Activated T-cell treated with anti-CD3 and anti-CD28 coated beads for 24 hours (primary cell): ENCODE results near the gene TXNL1.
"Not testable (repeated sequence)": the region's sequence is repeated elsewhere in the genome, so short reads cannot be mapped to it uniquely, and the experiment has no call there.

ENCODE experiments used
- DNase-seq: peaks from one replicate; pipeline ENCODE4 v3.0.0-alpha.2; 2020; ENCODE audit warnings: low read depth

Gene TXNL1

DNA sequence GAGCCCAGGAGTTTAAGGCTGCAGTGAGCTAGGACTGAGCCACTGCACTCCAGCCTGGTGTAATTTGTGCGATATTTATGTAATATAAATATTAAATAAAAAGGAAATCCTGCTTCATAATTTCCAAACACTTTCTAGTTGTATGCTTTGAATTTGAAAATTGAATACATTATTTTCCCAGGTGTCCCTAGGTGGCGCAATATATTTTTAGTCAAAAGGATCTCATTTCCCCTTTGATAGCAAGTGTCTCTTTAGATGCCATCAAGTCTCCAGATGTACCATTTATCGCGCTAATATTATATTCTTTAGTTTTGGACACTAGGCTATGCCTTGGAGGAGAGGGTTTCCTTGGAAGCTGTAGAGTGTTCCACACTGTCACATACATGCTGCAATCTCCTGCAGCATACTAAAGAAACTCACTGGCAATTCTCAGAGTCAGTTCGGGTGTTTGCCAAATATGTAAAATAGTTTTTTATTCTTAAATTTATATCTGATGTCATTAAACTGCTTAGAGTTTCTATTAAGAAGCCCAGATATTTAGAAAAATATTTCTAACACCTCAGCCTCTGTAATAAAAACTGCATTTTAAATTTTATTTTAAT is 7.1 kb upstream of the TXNL1 start:
- no peak for DNase-seq

- no peak for DNase-seq
Observed at GRCh38 chr18:56643381-56643780, 5.0 kb upstream of the TXNL1 start.

- no peak for DNase-seq
Observed at GRCh38 chr18:56641714-56642337, 3.4 kb upstream of the TXNL1 start.

DNA sequence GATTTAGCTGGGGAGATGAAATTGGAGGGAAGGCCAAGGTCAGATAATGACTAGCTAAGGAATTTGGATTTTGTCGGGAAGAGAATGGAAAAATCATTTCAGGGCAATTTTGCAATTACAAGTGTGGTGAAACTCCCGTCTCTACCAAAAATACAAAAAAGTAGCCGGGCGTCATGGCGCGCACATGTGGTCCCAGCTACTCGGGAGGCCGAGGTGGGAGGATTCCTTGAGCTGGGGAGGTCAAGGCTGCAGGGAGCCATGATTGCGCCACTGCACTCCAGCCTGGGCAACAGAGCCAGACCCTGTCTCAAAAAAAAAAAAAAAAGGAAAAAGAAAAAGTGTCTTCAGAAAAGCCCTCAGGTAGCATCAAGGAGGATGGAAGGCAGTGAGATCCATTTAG is 1.2 kb upstream of the TXNL1 start:
- DNase-seq, result no peak

- DNase-seq, result no peak
Observed at GRCh38 chr18:56639104-56639381, 651 bp upstream of the TXNL1 start.

DNA sequence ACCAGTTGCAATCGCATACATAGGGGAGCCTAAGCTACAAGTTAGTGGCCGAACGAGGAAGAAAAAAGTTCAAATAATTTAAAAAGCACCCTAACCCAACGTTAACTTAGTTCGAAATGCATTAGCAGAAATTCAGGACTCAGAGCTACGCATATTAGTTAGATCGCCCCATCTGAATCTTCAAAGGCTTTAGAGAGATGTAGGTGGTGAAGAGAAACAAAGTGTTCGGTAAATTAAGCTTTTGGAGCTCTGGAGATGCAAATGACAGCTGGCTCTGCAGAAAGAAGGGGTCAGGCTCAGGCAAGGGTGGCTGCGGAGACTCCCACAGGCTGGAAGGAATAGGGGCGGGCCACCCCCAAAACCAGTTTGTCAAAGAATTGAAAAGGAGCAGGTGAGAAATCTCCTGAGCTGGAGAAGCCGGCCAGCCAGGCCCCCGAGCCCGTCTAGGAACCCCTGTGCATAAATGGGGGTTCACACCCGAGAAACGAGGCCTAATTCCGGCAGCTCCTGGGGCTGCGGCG is 621 bp downstream of the TXNL1 start:
- DNase-seq, result no peak

DNA sequence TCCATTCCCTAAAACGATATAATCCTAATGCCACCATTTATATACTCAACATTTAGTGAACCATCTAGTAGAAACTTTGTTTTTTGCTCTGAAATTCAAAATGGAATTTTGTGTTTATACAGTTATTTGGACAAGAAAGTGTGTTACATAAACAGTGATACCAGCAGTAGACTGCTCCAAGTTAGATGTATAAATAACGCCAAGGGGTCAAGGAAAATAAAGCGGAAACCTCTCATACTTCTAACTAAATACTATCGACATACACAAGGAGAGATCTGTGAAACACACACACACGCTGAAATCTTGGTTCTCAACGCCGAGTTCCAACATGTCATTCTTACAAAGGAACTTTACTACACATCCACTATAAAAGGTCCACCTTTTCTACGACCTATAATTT is 1.2 kb downstream of the TXNL1 start:
- DNase-seq, result no peak

DNA sequence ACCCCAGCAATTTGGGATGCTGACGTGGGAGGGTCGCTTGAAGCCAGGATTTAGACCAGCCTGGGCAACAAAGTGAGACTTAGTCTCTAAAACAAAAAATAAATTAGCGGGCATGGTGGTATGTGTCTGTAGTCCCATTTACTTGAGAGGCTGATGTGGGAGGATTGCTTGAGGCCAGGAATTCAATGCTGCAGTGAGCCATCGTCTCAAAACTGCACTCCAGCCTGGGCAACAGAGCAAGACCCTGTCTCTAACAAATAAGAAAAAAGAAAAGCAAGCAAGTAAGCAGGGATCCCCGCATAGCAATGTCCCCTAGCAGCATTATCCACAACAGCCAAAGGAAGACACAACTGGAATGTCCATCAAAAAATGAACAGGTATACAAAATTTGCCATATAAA is 3.4 kb downstream of the TXNL1 start:
- DNase-seq, result no peak

DNA sequence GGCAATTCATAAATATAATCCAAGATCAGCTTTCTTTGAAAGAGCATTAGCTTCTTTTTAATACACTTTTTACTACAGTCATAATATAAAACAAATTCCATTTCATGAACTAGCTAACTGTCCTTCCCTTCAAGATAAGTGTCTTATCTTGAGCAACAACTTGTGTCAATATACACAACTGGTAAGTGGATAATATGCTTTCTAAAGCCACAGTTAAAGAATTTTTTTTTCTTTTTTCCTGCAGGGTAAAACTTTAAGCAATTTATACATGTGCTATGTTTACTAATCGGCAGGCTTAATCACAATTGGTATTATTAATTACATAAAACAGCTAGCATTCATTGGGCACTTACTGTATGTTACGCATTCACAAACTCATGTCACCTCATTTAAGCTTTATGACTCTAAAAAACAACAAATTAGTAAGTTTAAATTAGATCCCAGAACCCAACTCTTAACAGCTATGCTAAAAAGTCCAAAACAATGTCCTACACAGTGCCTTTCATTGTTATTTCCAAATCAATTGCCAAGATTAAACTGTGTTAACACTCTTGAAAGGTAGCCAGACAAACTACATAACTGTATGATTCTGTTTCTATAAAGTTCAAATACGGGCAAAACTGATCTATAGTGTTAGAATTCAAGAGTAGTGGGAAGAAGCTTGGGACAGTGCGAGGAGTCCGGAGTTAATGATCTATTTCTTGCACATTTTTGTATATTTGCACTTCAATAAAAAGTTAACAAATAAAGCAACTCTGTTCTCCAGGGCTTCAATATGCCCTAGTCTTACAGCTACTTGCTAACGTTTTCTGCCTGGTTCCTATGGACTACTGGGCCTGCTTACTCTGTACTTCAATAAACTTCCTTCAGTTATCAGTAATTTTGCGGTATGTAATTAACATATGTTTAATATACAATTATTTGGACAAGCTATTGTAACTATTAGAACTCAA is 6.0 kb downstream of the TXNL1 start:
- DNase-seq, result no peak

GRCh38 chr18:56627991-56628390 is 10.4 kb downstream of the TXNL1 start:
- no peak for DNase-seq

GRCh38 chr18:56615738-56616520 is 22.5 kb downstream of the TXNL1 start:
- DNase-seq, result no peak

DNA sequence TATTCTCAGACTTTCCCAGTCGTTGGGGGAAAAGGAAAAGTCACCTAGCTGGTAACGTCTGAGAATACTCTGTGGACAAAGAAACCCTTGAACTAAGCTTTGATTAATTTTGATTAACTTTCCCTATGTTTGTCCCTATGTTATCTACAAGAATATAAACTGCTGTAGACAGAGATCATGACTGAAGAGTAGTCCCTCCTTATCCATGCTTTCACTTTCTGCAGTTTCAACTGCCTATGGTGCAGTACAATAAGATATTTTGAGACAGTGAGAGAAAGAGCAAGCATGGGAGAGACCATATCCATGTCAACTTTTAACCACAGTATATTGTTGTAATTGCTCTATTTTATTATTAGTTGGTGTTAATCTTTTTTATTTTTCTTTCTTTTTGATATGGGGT is 31.8 kb downstream of the TXNL1 start:
- no peak for DNase-seq

- no peak for DNase-seq
Observed at GRCh38 chr18:56598422-56598821, 40.0 kb downstream of the TXNL1 start.

DNA sequence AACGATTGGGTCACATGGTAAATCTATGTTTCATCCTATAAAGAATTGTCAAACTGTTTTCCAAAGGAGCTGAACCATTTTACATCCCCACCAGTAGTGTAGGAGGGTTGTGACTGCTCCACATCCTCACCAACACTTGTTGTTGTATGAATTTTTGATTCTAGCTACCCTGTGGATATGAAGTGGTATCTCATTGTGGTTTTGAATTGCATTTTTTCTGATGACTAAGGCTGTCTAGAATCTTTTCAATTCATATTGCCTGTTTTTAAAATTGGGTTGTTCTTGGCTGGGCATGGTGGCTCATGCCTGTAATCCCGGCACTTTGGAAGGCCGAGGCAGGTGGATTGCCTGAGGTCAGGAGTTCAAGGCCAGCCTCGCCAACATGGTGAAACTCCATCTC is 44.5 kb downstream of the TXNL1 start:
- no peak for DNase-seq

- DNase-seq, result no peak
Observed at GRCh38 chr18:56580026-56580425, 58.4 kb downstream of the TXNL1 start.

- no peak for DNase-seq
Observed at GRCh38 chr18:56579451-56579850, 58.9 kb downstream of the TXNL1 start.

DNA sequence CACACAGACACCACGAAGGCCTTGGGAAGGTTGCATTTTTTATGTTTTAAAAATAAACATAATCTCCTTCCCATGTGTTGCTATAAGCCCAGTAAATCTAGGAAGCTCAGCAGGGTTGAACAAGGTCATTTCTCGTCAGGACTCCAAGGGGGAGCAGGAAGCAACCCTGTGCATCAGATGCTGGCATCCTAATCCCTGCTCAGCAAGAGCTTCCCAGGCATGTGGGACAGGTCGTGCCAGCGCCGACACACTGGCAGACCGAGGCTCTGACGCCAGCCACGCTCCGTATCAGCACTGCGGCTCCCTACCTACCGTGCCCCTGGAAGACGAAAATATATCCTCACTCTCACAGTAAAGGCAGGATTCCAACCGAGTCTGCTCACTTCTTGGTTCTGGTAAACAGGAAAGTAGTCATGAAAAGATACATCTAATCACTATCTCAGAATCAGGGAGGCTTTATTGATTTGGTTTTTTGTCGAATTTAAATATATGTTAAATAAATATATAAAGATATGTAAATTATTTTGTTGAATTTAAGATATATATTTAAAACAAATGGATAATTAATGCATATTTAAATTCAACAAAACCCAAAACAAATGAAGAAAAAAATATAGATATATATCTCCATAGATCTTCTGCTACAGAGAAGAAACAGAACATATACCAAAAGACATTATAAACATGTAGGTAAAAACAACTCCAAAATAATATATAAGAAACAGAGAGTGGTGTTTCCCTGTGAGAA is 61.4 kb downstream of the TXNL1 start:
- no peak for DNase-seq

DNA sequence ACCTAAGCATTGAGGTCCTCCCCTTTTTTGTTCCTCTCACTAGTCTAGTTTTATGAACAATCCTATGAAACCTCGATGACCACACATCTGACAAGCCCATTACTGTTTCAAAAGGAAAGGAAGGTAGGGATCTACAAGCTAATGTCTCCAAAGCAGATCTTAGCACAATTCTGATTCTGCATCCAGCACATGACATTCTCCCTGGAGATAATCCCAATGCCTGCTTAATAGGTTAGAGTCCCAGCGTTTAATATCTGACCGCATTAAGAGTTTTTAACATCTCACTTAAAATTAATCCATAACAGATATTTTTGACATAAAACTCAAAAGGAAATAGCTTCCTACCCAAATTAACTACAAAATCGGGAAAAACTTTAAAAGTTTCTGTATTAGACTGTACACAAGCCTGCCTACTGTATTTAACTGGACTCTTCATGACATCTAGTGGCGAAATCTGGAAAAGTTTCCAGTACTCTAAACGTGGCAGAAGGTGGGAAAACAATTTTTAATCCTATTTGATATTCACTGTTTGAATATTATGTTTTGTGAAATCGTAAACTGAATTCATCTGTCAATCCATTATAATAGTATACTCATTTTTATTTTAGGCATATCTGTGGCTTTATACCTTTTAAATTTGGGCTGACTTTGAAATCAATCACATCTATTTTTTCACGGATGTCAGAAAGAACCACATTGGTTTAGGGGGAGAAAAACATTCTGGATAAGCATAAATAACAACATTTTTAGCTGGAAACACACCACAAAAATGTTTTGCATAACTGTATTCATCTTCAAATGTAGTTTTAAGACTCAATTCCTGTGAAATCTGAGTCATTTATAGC is 62.4 kb downstream of the TXNL1 start:
- DNase-seq, result no peak

- no peak for DNase-seq
Observed at GRCh38 chr18:56574861-56575260, 63.5 kb downstream of the TXNL1 start.

- not testable (repeated sequence) for DNase-seq
Observed at GRCh38 chr18:56572267-56572666, 66.1 kb downstream of the TXNL1 start.

- no peak for DNase-seq
Observed at GRCh38 chr18:56570978-56571377, 67.4 kb downstream of the TXNL1 start.
